Measurements from ENCODE around the gene KMT2C.

KMT2C gene

DNA sequence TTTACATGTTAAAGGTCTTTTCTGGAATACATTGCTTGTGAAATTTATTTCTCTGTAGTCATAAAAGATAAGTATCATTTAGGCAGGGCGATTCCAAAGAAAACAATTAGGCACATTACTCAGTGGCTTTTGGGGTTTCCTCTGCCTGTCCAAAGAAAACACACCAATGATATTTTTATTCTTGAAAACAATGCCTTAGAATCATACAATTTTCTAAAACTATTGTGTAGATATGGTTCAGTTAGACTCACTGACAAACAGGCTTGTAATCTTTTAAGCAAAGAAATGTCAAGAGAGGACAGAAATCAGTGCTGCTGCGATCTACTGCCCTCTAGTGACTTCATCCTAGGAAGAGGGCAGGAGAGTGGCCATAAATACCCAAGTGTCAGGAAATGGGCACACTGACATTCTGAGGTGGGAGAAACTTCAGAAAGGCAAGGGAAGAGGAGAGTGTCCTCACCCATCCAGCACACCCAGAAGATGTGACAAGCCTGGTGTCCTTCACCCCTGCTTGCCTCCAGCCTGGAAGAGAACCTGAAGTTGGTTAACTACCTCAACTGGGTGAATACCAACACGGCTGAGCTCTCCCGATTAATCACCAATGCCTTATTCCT lies 289.8 kb downstream of the KMT2C start:
- H3K79me2 ChIP-seq (ENCODE audit: insufficient read depth, low read length), result no peaks in the 10 kb centered on the region
- peaks cover 11% of the 10 kb centered on the region for H4K20me1 ChIP-seq (ENCODE audit: insufficient read depth, low read length)
- no peaks in the 10 kb centered on the region for H3K27me3 ChIP-seq (ENCODE audit: insufficient read depth, low read length, poor library complexity)
- ATAC-seq (ENCODE audit: insufficient read depth, low read depth), result peak; percentile 72
- H2AFZ ChIP-seq (ENCODE audit: low read depth, low read length), result no peak overlapping the region
- no peaks in the 10 kb centered on the region for H3K4me1 ChIP-seq (ENCODE audit: insufficient read depth, low read length)
- no peak overlapping the region for H3K4me2 ChIP-seq (ENCODE audit: insufficient read depth, low read length)
- no peak overlapping the region for H3K27ac ChIP-seq (ENCODE audit: low read length)
- H3K36me3 ChIP-seq (ENCODE audit: insufficient read depth, low read length), result peaks cover 92% of the 10 kb centered on the region
- no peak overlapping the region for H3K9ac ChIP-seq (ENCODE audit: low read depth, low read length)
- no peak for TF ChIP-seq EZH2 (IDR thresholded peaks at IDR 0.05; ENCODE audit: borderline replicate concordance, low read depth, low read length, severe bottlenecking)
- TF ChIP-seq, protein P1, sequence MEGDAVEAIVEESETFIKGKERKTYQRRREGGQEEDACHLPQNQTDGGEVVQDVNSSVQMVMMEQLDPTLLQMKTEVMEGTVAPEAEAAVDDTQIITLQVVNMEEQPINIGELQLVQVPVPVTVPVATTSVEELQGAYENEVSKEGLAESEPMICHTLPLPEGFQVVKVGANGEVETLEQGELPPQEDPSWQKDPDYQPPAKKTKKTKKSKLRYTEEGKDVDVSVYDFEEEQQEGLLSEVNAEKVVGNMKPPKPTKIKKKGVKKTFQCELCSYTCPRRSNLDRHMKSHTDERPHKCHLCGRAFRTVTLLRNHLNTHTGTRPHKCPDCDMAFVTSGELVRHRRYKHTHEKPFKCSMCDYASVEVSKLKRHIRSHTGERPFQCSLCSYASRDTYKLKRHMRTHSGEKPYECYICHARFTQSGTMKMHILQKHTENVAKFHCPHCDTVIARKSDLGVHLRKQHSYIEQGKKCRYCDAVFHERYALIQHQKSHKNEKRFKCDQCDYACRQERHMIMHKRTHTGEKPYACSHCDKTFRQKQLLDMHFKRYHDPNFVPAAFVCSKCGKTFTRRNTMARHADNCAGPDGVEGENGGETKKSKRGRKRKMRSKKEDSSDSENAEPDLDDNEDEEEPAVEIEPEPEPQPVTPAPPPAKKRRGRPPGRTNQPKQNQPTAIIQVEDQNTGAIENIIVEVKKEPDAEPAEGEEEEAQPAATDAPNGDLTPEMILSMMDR (IDR thresholded peaks at IDR 0.05; ENCODE audit: borderline replicate concordance, extremely low read depth, low read length, poor library complexity, severe bottlenecking), result peak; percentile 63
- DNase-seq, result peak; percentile 17
- H3K4me3 ChIP-seq (ENCODE audit: low read depth in 1 of 2, low read length in 2 of 2), result no peak overlapping the region
- no peaks in the 10 kb centered on the region for H3K9me3 ChIP-seq (ENCODE audit: insufficient read depth, low read length, severe bottlenecking)

DNA sequence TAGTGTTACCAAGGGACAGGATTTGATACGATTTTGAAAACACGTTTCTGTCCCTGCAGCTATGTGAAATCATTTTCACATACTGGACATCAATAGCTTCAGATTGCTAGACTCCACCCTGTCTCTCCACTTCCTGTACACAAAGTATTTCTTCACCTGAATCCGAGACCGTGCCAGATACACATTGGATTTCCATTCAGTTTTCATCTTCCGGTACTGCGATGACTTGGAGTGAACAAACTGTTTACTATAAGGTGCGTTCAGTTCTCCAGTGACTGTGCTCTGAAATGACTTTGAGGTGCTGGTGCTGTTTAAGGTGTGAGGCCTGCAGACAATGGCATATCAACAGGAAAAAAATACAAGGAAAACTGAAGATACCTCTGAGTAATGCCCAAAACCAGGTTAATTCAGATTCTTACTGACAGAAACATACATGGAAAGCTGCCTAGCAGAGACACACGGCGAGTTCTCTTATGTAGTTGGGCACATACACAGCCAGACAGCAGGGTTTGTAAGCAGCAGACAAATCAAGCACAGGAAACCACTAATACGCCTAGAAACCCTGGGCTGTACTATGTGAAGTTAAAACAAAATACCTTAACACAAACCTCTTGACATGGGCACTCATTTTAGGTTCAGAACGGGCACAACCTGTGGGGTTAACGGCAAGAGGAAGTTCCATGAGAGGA lies 291.1 kb downstream of the KMT2C start:
- peaks cover 94% of the 10 kb centered on the region for H3K36me3 ChIP-seq (ENCODE audit: insufficient read depth, low read length)
- ATAC-seq (ENCODE audit: insufficient read depth, low read depth) (no peak), DNase-seq (no peak)
- TF ChIP-seq, protein P1 (IDR thresholded peaks at IDR 0.05; ENCODE audit: borderline replicate concordance, extremely low read depth, low read length, poor library complexity, severe bottlenecking), result no peak
- no peak for TF ChIP-seq EZH2 (IDR thresholded peaks at IDR 0.05; ENCODE audit: borderline replicate concordance, low read depth, low read length, severe bottlenecking)
- H4K20me1 ChIP-seq (ENCODE audit: insufficient read depth, low read length), result peaks cover 11% of the 10 kb centered on the region
- H3K4me3 ChIP-seq (ENCODE audit: low read depth in 1 of 2, low read length in 2 of 2), result no peak overlapping the region
- H3K4me2 ChIP-seq (ENCODE audit: insufficient read depth, low read length), result no peak overlapping the region
- H2AFZ ChIP-seq (ENCODE audit: low read depth, low read length), result no peak overlapping the region
- H3K4me1 ChIP-seq (ENCODE audit: insufficient read depth, low read length), result no peaks in the 10 kb centered on the region
- no peaks in the 10 kb centered on the region for H3K9me3 ChIP-seq (ENCODE audit: insufficient read depth, low read length, severe bottlenecking)
- H3K9ac ChIP-seq (ENCODE audit: low read depth, low read length), result no peak overlapping the region
- H3K79me2 ChIP-seq (ENCODE audit: insufficient read depth, low read length), result no peaks in the 10 kb centered on the region
- H3K27ac ChIP-seq (ENCODE audit: low read length), result no peak overlapping the region
- H3K27me3 ChIP-seq (ENCODE audit: insufficient read depth, low read length, poor library complexity), result no peaks in the 10 kb centered on the region

DNA sequence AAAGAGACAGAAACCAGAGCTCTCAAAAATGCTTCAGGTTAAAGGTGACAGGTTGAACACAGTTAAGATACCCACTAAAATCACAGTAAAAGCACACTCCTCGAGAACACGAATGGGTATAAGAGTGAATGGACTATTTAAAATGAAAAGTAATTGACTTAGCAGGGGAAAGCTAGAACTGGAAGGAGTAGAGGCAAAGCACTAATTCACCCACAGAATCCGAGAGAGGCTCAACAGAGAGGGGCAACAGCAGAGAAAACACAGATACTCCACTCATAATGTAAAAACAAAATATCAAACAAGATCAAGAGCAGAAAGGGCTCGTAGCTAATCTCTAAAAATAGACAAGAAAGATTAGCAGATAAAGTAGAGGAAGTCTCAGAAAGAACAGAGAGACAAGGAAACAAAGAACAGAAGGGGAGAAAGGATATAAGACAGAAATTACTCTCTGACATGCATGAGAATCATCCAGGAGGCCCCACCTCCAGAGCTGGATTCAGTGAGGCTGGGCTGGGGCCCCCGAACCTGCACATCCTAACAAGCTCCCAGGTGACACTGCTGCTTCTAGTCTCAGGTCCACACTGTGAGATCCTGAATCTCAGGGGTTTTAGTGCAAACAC lies 292.7 kb downstream of the KMT2C start:
- H4K20me1 ChIP-seq (ENCODE audit: insufficient read depth, low read length), result peaks cover 9% of the 10 kb centered on the region
- no peak for TF ChIP-seq EZH2 (IDR thresholded peaks at IDR 0.05; ENCODE audit: borderline replicate concordance, low read depth, low read length, severe bottlenecking)
- TF ChIP-seq, protein P1 (IDR thresholded peaks at IDR 0.05; ENCODE audit: borderline replicate concordance, extremely low read depth, low read length, poor library complexity, severe bottlenecking), result no peak
- no peak overlapping the region for H2AFZ ChIP-seq (ENCODE audit: low read depth, low read length)
- H3K4me1 ChIP-seq (ENCODE audit: insufficient read depth, low read length), result no peaks in the 10 kb centered on the region
- DNase-seq (no peak), ATAC-seq (ENCODE audit: insufficient read depth, low read depth) (peak; percentile 33; the same call in 2 of the 3 replicates)
- no peak overlapping the region for H3K9ac ChIP-seq (ENCODE audit: low read depth, low read length)
- H3K36me3 ChIP-seq (ENCODE audit: insufficient read depth, low read length), result peaks cover 94% of the 10 kb centered on the region
- H3K27me3 ChIP-seq (ENCODE audit: insufficient read depth, low read length, poor library complexity), result no peaks in the 10 kb centered on the region
- H3K9me3 ChIP-seq (ENCODE audit: insufficient read depth, low read length, severe bottlenecking), result no peaks in the 10 kb centered on the region
- H3K4me2 ChIP-seq (ENCODE audit: insufficient read depth, low read length), result no peak overlapping the region
- H3K79me2 ChIP-seq (ENCODE audit: insufficient read depth, low read length), result no peaks in the 10 kb centered on the region
- H3K4me3 ChIP-seq (ENCODE audit: low read depth in 1 of 2, low read length in 2 of 2), result no peak overlapping the region
- no peak overlapping the region for H3K27ac ChIP-seq (ENCODE audit: low read length)

All from DND-41 (cell line).